HEK293T (cell line): Measurements from ENCODE around the gene BAIAP2L2.

ENCODE experiments used
- BHLHE40 ChIP-seq: fragments of 450-650 bp; IDR thresholded peaks from 2 replicates; pipeline ENCODE4 v1.6.1; 2016; ENCODE audit warnings: mild to moderate bottlenecking, moderate library complexity, borderline replicate concordance
- CTBP1 ChIP-seq: fragments of 450-650 bp; IDR thresholded peaks from 2 replicates; pipeline ENCODE4 v1.6.1; 2016; ENCODE audit warnings: borderline replicate concordance
- ELF4 ChIP-seq: fragments of 450-650 bp; IDR thresholded peaks from 2 replicates; pipeline ENCODE4 v1.6.1; 2017; ENCODE audit warnings: antibody characterized with exemption
- FOXA1 ChIP-seq: fragments of 450-650 bp; IDR thresholded peaks from 2 replicates; pipeline ENCODE4 v1.6.1; 2016; ENCODE audit warnings: mild to moderate bottlenecking
- FOXK2 ChIP-seq: fragments of 450-650 bp; IDR thresholded peaks from 2 replicates; pipeline ENCODE4 v1.6.1; 2016; ENCODE audit warnings: mild to moderate bottlenecking
- FOXM1 ChIP-seq: fragments of 450-650 bp; IDR thresholded peaks from 2 replicates; pipeline ENCODE4 v1.6.1; 2017; ENCODE audit warnings: mild to moderate bottlenecking, borderline replicate concordance
- L3MBTL2 ChIP-seq: fragments of 450-650 bp; conservative IDR thresholded peaks from 2 replicates; pipeline ENCODE4 v1.6.1; 2016; ENCODE audit warnings: mild to moderate bottlenecking
- LEF1 ChIP-seq: fragments of 450-650 bp; IDR thresholded peaks from 2 replicates; pipeline ENCODE4 v1.6.1; 2017; ENCODE audit warnings: mild to moderate bottlenecking, borderline replicate concordance
- NFRKB ChIP-seq: fragments of 450-650 bp; IDR thresholded peaks from 2 replicates; pipeline ENCODE4 v1.6.1; 2016; ENCODE audit warnings: mild to moderate bottlenecking, moderate library complexity
- SP1 ChIP-seq: fragments of 450-650 bp; IDR thresholded peaks from 2 replicates; pipeline ENCODE4 v1.6.1; 2017
- SUZ12 ChIP-seq: fragments of 450-650 bp; IDR thresholded peaks from 2 replicates; pipeline ENCODE4 v1.6.1; 2016; ENCODE audit warnings: mild to moderate bottlenecking
- TARDBP ChIP-seq: fragments of 450-650 bp; IDR thresholded peaks from 2 replicates; pipeline ENCODE4 v1.6.1; 2016
- ZNF384 ChIP-seq: fragments of 450-650 bp; IDR thresholded peaks from 2 replicates; pipeline ENCODE4 v1.6.1; 2016

- TF ChIP-seq SUZ12 (no peak), BHLHE40 (no peak), NFRKB (no peak), FOXK2 (no peak), LEF1 (no peak), FOXM1 (no peak), ZNF384 (no peak), SP1 (no peak), CTBP1 (no peak), ELF4 (no peak), FOXA1 (no peak), L3MBTL2 (no peak), TARDBP (no peak)
These were observed 37.0 kb downstream of the BAIAP2L2 start for GRCh38 chr22:38073150-38074130.
